Measurements from ENCODE around the gene RHBDD3.

GRCh38 chr22:29218758-29219408 lies 48.9 kb downstream of the RHBDD3 start:
- TF ChIP-seq EZH2 (IDR thresholded peaks at IDR 0.05; ENCODE audit: borderline replicate concordance, low read length) (no peak), CTCF (conservative IDR thresholded peaks at IDR 0.05 in 1 of 2, IDR thresholded peaks at IDR 0.05 in 1 of 2; ENCODE audit: extremely low read depth in 1 of 2, insufficient read depth in 1 of 2, low read depth in 1 of 2, low read length in 2 of 2) (no peak)
